Activated T-helper 1 cell treated with anti-CD3 and anti-CD28 coated beads, Interleukin-12 subunit alpha, Interleukin-12 subunit beta, Interleukin-2, Interleukin-4 antibody, amounts not matched to agents 30 ng/mL and 10 ng/mL and 1 ng/mL, durations not matched to agents 14 hours and 24 hours and 36 hours (primary cell): Measurements from ENCODE around the gene ENSA. TPM values are rescaled to one million over a fixed set of nuclear protein-coding genes. Genes with fewer than 3 reads are reported as not detected.
A peak's percentile ranks its signal among the peaks of the same experiment; 100 is the strongest.
"Not testable (repeated sequence)": the region's sequence is repeated elsewhere in the genome, so short reads cannot be mapped to it uniquely, and the experiment has no call there.

Experiments used
- DNase-seq: peaks from one replicate; pipeline ENCODE4 v3.0.0; 2021; ENCODE audit warnings: low spot score
- H3K27ac Mint-ChIP-seq: one replicate; pipeline ENCODE4 v1.8.0; 2021; ENCODE audit warnings: mild to moderate bottlenecking, mixed read lengths
- H3K27me3 Mint-ChIP-seq: one replicate; pipeline ENCODE4 v1.8.0; 2022; ENCODE audit warnings: mild to moderate bottlenecking, moderate library complexity, mixed read lengths; ENCODE audit not compliant: insufficient read depth
- H3K36me3 Mint-ChIP-seq: one replicate; pipeline ENCODE4 v1.8.0; 2021; ENCODE audit warnings: low read depth, mixed read lengths
- H3K4me1 Mint-ChIP-seq: one replicate; pipeline ENCODE4 v1.8.0; 2021; ENCODE audit warnings: low read depth, mixed read lengths
- H3K4me3 Mint-ChIP-seq: one replicate; pipeline ENCODE4 v1.8.0; 2021; ENCODE audit warnings: mild to moderate bottlenecking, moderate library complexity, mixed read lengths
- H3K9me3 Mint-ChIP-seq: one replicate; pipeline ENCODE4 v1.8.0; 2021; ENCODE audit warnings: mixed read lengths
- intact Hi-C: fragments of 100-400 bp; cut with micrococcal nuclease; formaldehyde crosslinking; loops from one replicate; pipeline ENCODE4 v1.15.1; 2024
- total RNA-seq: library from RNA; stranded (reverse); gene quantifications from 2 replicates; pipeline ENCODE4 v1.2.3, GENCODE V29; 2022

Gene ENSA, protein sequence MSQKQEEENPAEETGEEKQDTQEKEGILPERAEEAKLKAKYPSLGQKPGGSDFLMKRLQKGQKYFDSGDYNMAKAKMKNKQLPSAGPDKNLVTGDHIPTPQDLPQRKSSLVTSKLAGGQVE
- 282 and 285 TPM in 2 replicates for total RNA-seq

- DNase-seq = peak; percentile 94
- Mint-ChIP-seq H3K27ac (no peak within 1 kb of the TSS), H3K9me3 (no peaks in the 10 kb centered on the region), H3K27me3 (peaks cover 1% of the 10 kb centered on the region), H3K36me3 (peaks cover 32% of the 10 kb centered on the region), H3K4me1 (peaks cover 43% of the 10 kb centered on the region), H3K4me3 (no peak within 1 kb of the TSS)
- intact Hi-C loops = loop anchor here (1.0 to 5.0 kb wide), 13 partner anchors 18 to 527 kb away; partner anchors contain the start of genes CDC42SE1, CTSS, GOLPH3L and MCL1
Measured at GRCh38 chr1:150629115-150629928, at the start of gene ENSA. Gene ENSA (minus strand): TSS chr1:150629612. CDS start chr1:150629470, 142 bp downstream.

DNA sequence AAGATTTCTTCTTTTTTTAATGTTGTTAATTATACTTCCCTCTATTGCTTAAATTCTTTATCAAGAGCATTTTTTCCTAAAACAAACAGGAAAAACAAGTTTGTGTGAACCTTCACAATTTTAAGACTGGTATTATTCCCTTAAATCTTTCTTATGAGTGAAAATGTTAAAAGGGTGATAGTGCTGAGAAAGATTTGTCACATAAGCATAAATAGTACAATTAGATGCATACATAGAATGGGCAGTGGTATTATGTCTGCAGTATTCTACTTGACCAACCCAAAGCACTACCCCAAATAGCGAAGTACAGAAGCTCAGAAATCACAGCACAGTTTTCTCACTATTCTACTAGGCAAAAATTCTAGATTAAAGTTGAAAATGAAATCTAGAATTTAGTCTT is 49.6 kb upstream of the ENSA start:
- Mint-ChIP-seq H3K27ac (no peak overlapping the region), H3K9me3 (no peaks in the 10 kb centered on the region), H3K4me3 (no peak overlapping the region), H3K27me3 (no peaks in the 10 kb centered on the region), H3K36me3 (peaks cover 6% of the 10 kb centered on the region), H3K4me1 (peaks cover 9% of the 10 kb centered on the region)
- DNase-seq = no peak
- intact Hi-C loops = no loop called here

DNA sequence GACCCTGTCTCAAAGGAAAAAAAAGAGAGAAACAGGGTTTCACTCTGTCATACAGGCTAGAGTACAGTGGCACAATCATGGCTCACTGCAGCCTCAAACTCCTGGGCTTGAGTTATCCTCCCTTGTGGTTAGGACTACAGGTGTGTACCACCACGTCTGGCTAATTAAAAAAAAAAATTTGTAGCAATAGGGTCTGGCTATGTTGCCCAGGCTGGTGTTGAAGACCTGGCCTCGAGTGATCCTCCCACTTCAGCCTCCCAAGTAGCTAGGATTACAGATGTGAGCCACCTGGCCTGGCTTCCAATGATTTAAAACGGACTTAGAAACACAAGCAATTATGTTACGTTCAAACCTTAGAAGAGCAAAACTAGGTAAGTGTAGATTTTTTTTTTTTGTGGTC is 45.5 kb upstream of the ENSA start:
- Mint-ChIP-seq H3K9me3 (no peaks in the 10 kb centered on the region), H3K27ac (no peak overlapping the region), H3K4me1 (peaks cover 5% of the 10 kb centered on the region), H3K27me3 (no peaks in the 10 kb centered on the region), H3K4me3 (no peak overlapping the region), H3K36me3 (peaks cover 5% of the 10 kb centered on the region)
- DNase-seq = no peak
- intact Hi-C loops = no loop called here

GRCh38 chr1:150663321-150663720 is 33.9 kb upstream of the ENSA start:
- Mint-ChIP-seq H3K4me3 (no peak overlapping the region), H3K27ac (no peak overlapping the region), H3K9me3 (no peaks in the 10 kb centered on the region), H3K4me1 (peaks cover 7% of the 10 kb centered on the region), H3K36me3 (peaks cover 32% of the 10 kb centered on the region), H3K27me3 (no peaks in the 10 kb centered on the region)
- intact Hi-C loops = no loop called here
- DNase-seq = no peak

- Mint-ChIP-seq H3K36me3 (peaks cover 31% of the 10 kb centered on the region), H3K27ac (no peak overlapping the region), H3K27me3 (no peaks in the 10 kb centered on the region), H3K4me1 (peaks cover 7% of the 10 kb centered on the region), H3K4me3 (no peak overlapping the region), H3K9me3 (no peaks in the 10 kb centered on the region)
- intact Hi-C loops = no loop called here
- DNase-seq = no peak
Measured at GRCh38 chr1:150662811-150663210, 33.4 kb upstream of the ENSA start.

DNA sequence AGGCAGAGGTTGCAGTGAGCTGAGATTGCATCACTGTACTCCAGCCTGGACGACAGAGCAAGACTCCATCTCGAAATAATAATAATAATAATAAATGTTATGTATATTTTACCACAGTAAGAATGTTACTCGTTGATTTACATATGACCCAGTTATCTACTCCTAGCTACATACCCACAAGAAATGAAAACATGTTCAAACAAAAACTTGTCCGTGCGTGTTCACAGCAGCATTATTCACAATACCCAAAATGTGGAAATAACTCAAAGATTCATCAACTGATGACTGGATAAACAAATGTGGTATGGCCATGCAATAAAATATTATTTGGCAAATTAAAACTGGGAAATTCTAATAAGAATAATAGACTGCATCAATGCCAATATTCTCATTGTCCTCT is 31.7 kb upstream of the ENSA start:
- intact Hi-C loops = no loop called here
- no peak overlapping the region for H3K27ac Mint-ChIP-seq
- DNase-seq = no peak
- peaks cover 24% of the 10 kb centered on the region for H3K36me3 Mint-ChIP-seq
- no peak overlapping the region for H3K4me3 Mint-ChIP-seq
- H3K4me1 Mint-ChIP-seq = peaks cover 6% of the 10 kb centered on the region
- no peaks in the 10 kb centered on the region for H3K27me3 Mint-ChIP-seq
- no peaks in the 10 kb centered on the region for H3K9me3 Mint-ChIP-seq

DNA sequence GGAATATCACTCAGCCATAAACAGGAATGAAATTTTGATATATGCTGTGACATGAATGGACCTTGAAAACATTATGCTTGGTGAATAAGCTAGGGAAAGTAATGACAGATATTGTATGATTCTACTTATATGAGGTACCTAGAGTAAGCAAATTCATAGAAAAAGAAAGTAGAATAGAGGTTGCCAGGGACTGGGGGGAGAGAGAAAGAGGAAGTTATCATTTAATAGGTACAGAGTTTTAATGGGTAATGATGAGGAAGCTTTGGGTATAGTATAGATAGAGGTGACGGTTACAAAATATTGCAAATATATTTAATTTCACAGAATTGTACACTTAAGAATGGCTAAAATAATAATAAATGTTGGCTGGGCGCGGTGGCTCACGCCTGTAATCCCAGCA is 31.2 kb upstream of the ENSA start:
- Mint-ChIP-seq H3K36me3 (peaks cover 23% of the 10 kb centered on the region), H3K4me3 (no peak overlapping the region), H3K4me1 (peaks cover under 1% of the 10 kb centered on the region), H3K27me3 (no peaks in the 10 kb centered on the region), H3K27ac (no peak overlapping the region), H3K9me3 (no peaks in the 10 kb centered on the region)
- intact Hi-C loops = no loop called here
- DNase-seq = no peak

DNA sequence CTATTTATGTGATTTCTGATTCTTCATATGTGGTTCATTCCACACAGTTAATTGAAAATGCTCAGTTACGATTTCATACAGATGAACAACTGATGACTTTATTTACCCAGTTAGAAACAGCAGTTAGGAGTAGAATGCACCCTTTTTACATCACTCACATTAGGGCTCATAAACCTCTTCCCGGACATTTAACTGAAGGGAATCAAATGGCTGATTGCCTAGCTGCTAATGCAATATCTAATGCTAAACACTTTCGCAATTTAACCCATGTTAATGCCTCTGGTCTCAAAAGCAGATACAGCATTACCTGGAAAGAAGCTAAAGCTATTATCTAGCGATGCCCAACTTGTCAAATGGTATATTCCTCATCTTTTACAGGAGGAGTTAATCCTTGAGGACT is 27.7 kb upstream of the ENSA start:
- H3K4me3 Mint-ChIP-seq, intact Hi-C loops, DNase-seq, H3K27ac Mint-ChIP-seq, H3K9me3 Mint-ChIP-seq, H3K4me1 Mint-ChIP-seq, H3K27me3 Mint-ChIP-seq: not testable (repeated sequence)
- peaks cover 18% of the 10 kb centered on the region for H3K36me3 Mint-ChIP-seq

DNA sequence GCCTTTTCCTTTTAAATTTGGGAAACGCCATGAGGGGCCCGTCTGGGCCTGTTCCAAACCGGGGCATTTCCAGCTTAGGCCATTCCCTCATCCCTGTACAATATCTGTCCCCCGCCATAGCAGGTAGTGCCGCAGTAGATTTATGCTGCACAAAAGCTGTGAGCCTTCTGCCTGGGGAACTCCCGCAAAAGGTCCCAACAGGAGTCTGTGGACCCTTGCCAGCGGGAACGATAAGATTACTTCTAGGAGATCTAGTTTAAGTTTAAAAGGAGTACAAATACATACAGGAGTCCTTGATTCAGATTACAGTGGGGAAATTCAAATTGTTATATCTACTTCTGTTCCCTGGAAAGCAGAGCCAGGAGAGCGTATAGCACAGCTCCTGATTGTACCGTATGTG is 25.2 kb upstream of the ENSA start:
- H3K4me1 Mint-ChIP-seq, DNase-seq, H3K4me3 Mint-ChIP-seq, H3K27me3 Mint-ChIP-seq, H3K27ac Mint-ChIP-seq, H3K9me3 Mint-ChIP-seq, intact Hi-C loops: not testable (repeated sequence)
- H3K36me3 Mint-ChIP-seq = peaks cover 10% of the 10 kb centered on the region

GRCh38 chr1:150650193-150650592 is 20.8 kb upstream of the ENSA start:
- Mint-ChIP-seq H3K27me3 (no peaks in the 10 kb centered on the region), H3K4me3 (no peak overlapping the region), H3K27ac (no peak overlapping the region), H3K9me3 (no peaks in the 10 kb centered on the region), H3K4me1 (no peaks in the 10 kb centered on the region), H3K36me3 (peaks cover 16% of the 10 kb centered on the region)
- DNase-seq = no peak
- intact Hi-C loops = no loop called here

DNA sequence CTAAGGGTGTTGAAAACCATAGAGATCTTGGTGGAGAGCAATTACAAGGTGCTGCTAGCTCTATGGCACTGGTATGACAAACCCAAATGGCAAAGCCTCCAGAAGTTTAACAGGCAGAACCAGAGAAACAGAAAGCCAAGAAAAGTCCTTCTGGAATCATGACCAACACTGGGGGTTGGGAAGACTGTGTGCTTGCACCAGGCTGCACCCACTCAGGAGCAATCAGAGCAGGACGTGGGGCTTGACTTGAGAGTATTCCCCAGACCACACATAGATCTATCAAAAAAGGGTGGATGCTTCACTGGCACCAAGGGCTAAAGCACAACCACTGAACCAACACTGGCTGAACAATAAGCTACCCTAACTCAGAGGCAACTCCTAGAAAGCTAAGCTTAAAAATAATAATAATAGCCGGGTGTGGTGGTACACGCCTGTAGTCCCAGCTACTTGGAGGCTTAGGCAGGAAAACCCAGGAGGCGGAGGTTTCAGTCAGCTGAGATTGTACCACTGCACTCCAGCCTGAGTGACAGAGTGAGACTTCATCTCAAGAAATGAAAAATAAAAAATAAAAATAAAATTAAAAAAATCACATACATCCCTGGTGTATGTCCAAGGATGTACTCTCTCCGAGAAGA is 20.1 kb upstream of the ENSA start:
- no peaks in the 10 kb centered on the region for H3K27me3 Mint-ChIP-seq
- H3K4me1 Mint-ChIP-seq = no peaks in the 10 kb centered on the region
- intact Hi-C loops = no loop called here
- no peak for DNase-seq
- H3K9me3 Mint-ChIP-seq = no peaks in the 10 kb centered on the region
- no peak overlapping the region for H3K4me3 Mint-ChIP-seq
- peaks cover 16% of the 10 kb centered on the region for H3K36me3 Mint-ChIP-seq
- no peak overlapping the region for H3K27ac Mint-ChIP-seq

DNA sequence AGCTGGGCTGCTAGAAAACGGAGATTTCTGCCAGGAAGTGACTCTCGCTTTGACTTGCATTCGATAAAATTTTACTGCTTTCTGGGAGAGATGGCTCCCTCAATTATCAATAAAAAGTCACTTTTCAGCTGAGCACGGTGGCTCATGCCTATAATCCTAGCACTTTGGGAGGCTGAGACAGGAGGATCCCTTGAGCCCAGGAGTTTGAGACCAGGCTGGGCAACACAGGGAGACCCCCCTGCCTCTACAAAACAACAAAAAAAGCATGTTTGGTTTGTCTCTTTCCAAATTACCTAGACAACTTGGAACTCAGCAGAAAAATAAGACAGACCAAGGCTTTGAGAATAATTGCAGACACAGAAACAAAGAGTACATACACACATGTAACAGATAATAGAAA is 12.9 kb upstream of the ENSA start:
- intact Hi-C loops = no loop called here
- DNase-seq = no peak
- Mint-ChIP-seq H3K36me3 (peaks cover 1% of the 10 kb centered on the region), H3K9me3 (no peaks in the 10 kb centered on the region), H3K27ac (no peak overlapping the region), H3K4me1 (no peaks in the 10 kb centered on the region), H3K27me3 (no peaks in the 10 kb centered on the region), H3K4me3 (no peak overlapping the region)

GRCh38 chr1:150641126-150641815 is 11.9 kb upstream of the ENSA start:
- H3K4me1 Mint-ChIP-seq, H3K9me3 Mint-ChIP-seq, intact Hi-C loops, H3K36me3 Mint-ChIP-seq, H3K27me3 Mint-ChIP-seq, DNase-seq, H3K4me3 Mint-ChIP-seq, H3K27ac Mint-ChIP-seq: not testable (repeated sequence)
